Right ventricle myocardium inferior (tissue), 1 donor: ENCODE results near the gene NKD1. TPM values are rescaled to one million over a fixed set of nuclear protein-coding genes. Genes with fewer than 3 reads are reported as not detected.
"Not testable (repeated sequence)": the region's sequence is repeated elsewhere in the genome, so short reads cannot be mapped to it uniquely, and the experiment has no call there.

Experiments
- ATAC-seq: fragments of 200-7000 bp; cut with Tn5 transposase; one replicate; pipeline ENCODE4 v1.9.1; 2020; ENCODE audit warnings: mild to moderate bottlenecking, moderate library complexity
- DNase-seq: peaks from one replicate; pipeline ENCODE4 v3.0.0; 2021; ENCODE audit errors: missing footprints
- intact Hi-C: fragments of 100-400 bp; cut with DNase I; formaldehyde crosslinking; loops from one replicate; pipeline ENCODE4 v1.11.0; 2022
- total RNA-seq: library from RNA; stranded (reverse); fragmentation: NEBNext Ultra II Directional; extraction: Animal tissue kit (Norgen Biotek cat#: 25700); gene quantifications from one replicate; pipeline ENCODE4 v1.2.1, GENCODE V29; 2021
- donor health status: DM: no; HTN: yes; CAD: no; lungs with severe emphysema.

The NKD1 gene
- total RNA-seq, 1 donor from 2014 or later, result 0.43 TPM

- DNase-seq (no peak), ATAC-seq (no peak)
- intact Hi-C loops, result no loop called here
Observed at GRCh38 chr16:50534556-50534955, 13.6 kb upstream of the NKD1 start.

DNA sequence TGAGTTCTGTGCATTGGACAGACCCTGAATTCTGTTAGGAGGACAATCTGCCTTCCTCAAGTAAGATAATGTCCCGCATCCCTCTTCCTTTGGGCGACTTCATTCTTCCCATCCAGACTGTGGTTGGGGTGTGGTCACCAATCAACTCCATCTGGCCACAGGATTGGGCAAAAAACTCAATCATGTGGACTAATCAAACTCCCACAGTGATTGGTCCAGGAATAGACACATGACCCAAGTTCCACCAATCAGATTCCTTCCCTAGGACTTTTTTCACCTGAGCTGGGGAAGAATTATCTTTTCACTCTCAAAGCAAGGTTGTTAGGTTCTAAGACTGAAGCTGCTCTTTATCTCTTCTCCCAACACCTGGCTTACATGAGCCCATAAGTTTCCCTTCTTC is 13.2 kb upstream of the NKD1 start:
- DNase-seq, result no peak
- intact Hi-C loops, result no loop called here
- ATAC-seq, result no peak

- DNase-seq (no peak), ATAC-seq (no peak)
- intact Hi-C loops, result no loop called here
Observed at GRCh38 chr16:50535506-50536257, 12.5 kb upstream of the NKD1 start.

DNA sequence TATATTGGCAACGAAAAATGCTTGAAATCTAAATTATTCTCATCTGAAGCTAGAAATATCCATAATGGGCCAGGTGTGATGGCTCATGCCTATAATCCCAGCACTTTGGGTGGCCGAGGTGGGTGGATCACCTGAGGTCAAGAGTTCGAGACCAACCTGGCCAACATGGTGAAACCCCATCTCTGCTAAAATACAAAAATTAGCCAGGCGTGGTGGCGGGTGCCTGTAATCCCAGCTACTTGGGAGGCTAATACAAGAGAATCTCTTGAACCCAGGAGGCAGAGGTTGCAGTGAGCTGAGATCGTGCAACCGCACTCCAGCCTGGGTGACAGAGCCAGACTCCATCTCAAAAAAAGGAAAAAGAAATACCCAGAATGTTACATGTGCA is 11.9 kb upstream of the NKD1 start:
- ATAC-seq, intact Hi-C loops, DNase-seq: not testable (repeated sequence)

- no peak for ATAC-seq
- intact Hi-C loops, result no loop called here
- no peak for DNase-seq
Observed at GRCh38 chr16:50537533-50538290, 10.5 kb upstream of the NKD1 start.

DNA sequence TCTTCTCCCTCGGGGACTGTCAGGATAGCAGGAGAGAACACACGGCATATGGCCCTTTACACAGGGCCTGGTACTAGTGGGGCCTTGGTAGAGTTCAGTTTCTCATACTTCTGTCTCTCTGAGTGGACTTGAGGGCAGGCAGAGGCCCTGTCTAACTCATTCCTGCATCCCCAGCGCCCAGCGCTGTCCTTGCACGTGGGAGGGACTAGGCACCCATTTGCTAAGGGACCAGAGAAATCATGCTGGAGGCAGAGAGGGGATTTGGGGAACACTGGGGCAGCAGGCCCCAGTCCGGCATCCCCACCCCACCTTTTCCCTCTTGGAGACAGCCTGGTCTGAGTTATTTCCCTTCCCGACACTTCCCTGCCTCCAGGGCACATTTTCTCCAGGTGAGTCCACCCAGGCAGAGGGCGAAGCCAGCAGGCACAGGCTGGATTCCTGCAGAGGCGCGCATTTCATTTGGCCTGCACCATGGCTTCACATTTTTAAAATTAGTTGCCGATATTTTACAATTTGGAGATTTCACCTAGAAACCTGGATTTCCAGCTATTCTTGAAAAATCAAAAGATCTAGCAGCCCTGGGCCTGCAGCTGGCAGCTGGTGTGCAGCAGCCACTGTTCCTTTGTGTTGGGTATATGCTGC is 9.7 kb upstream of the NKD1 start:
- intact Hi-C loops, result no loop called here
- ATAC-seq, result no peak
- DNase-seq, result peak; percentile 53

GRCh38 chr16:50539053-50539695 is 9.0 kb upstream of the NKD1 start:
- intact Hi-C loops, result no loop called here
- no peak for DNase-seq

GRCh38 chr16:50539822-50540710 is 8.1 kb upstream of the NKD1 start:
- no peak for ATAC-seq
- peak; percentile 61 for DNase-seq
- intact Hi-C loops, result no loop called here

More at GRCh38 chr16:50539053-50539695, 9.0 kb upstream of the NKD1 start:
- no peak for ATAC-seq

GRCh38 chr16:50540711-50541007 is 7.5 kb upstream of the NKD1 start:
- ATAC-seq (no peak), DNase-seq (no peak)
- intact Hi-C loops, result no loop called here

DNA sequence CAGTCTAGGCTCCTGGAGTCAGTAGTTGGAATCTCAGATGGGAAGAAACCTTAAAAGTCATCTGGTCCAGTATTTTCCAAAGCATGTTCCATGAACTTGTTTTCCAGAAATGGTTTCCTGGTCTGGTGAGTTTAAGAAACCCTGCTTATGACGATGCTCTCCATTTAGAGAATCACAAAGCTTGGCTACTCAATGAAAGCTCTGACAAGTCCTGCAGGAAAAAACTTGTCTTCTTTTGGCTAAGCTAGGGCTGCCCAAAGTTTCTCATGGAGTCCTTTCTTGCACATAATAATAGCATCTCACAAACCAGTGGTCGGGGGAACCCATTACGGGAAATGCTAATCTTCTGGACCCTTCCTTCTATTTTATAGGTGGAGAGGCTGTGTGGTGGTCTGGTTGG is 5.5 kb upstream of the NKD1 start:
- no peak for DNase-seq
- intact Hi-C loops, result no loop called here
- ATAC-seq, result no peak

DNA sequence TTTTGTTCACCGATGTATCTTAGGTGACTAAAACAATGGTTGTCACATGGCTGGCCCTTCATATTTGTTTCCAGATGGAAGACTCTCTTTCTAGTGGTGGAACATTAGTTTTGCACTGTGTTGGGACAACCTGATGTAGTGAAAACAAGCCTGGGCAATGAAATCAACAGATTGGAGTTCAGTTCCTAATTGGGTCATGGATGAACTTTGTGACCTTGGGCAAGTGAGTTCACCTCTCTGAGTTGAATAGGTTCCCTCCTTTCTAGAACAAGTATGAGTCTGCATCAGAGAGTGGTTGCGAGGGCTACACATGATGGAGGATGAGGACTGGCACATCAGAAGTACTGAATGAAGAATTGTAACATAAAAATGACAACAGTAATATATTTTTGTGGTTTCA is 2.1 kb upstream of the NKD1 start:
- intact Hi-C loops, result no loop called here
- DNase-seq, result no peak
- no peak for ATAC-seq

GRCh38 chr16:50547340-50548124 is 664 bp upstream of the NKD1 start:
- ATAC-seq, result peak; percentile 34
- intact Hi-C loops, result no loop called here
- no peak for DNase-seq

DNA sequence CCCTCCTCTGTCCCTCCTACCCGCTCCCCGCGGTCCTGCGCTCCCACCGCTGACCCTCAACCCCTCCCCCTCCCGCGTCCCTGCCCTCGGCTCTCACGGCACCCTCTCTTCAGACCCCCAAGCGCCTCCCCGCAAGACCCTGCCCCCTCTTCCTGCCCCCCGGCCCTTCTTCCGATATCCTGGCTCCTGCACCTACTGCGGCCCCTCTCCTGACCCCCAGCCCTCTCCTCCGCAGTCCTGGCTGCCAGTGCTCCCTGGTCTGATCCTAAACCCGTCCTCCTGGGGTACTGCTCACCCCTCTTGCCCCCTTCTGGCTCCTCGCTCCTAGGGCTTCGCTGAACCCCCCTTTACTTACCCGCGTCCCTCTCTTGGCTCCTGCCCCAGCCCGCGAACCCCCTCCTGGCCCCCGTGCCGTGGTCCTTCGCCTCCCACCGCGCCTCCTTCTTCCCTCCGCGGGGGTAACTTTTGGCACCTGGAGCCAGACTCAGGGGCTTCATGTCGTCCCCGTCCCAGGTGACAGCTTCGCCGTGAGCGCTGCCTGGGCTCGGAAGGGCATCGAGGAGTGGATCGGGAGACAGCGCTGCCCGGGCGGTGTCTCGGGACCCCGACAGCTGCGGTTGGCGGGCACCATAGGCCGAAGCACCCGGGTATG is 839 bp downstream of the NKD1 start:
- DNase-seq (no peak), ATAC-seq (no peak)
- intact Hi-C loops, result no loop called here

GRCh38 chr16:50549561-50549915 is 1.3 kb downstream of the NKD1 start:
- intact Hi-C loops, result no loop called here
- DNase-seq, result no peak
- ATAC-seq, result no peak

- ATAC-seq (no peak), DNase-seq (no peak)
- intact Hi-C loops, result no loop called here
Observed at GRCh38 chr16:50550035-50550434, 1.8 kb downstream of the NKD1 start.

GRCh38 chr16:50550866-50551641 is 2.9 kb downstream of the NKD1 start:
- no peak for ATAC-seq
- intact Hi-C loops, result no loop called here
- no peak for DNase-seq
